SH-SY5Y (cell line): Measurements from ENCODE around the gene LCT.

Source experiments
- GATA2 ChIP-seq: IDR thresholded peaks from 2 replicates; pipeline ENCODE4 v1.6.1; 2011; ENCODE audit warnings: mild to moderate bottlenecking, low read depth, low read length
- GATA3 ChIP-seq: IDR thresholded peaks from 2 replicates; pipeline ENCODE4 v1.6.1; 2011; ENCODE audit warnings: low read depth, mild to moderate bottlenecking, low read length, moderate library complexity

DNA sequence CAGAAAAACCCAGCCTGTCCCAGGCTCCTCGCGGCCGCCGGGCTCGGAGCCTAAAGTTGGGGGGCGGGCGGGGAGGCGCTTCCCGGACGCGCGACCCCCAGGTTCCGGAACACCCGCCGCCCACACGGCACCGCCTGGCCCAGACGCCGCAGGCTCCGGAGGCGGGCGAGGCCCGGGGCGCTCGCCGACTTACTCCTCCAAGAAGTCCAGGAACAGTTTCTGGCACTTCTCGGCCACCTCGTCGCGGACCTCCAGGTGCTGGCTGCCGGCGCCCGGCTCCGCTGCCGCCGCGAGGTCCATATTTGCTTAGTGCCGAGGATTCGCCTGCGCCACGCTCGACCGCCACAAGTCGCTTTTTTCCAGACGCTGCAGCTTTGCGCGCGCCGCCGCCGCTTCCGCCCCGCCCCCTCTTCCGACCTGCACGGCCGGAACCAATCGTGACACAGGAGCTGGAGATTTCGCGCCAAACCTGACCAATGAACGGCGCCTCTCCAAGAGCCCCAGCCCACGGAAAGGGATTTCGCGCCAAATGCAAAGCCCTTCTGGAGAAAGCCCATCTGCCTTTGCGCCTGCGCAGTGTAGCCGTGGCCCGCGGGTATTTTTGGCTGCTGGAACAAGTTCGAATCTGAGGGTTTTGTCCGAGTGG is 39.2 kb upstream of the LCT start, which contains the start of gene MCM6:
- no peak for TF ChIP-seq GATA2
- no peak for TF ChIP-seq GATA3
